H9 (cell line): ENCODE measurements around the gene CFAP61. TPM values are rescaled to one million over a fixed set of nuclear protein-coding genes. Genes with fewer than 3 reads are reported as not detected.

ENCODE experiments used
- DNase-seq: peaks from one replicate; pipeline ENCODE4 v3.0.0-alpha.2; 2017
- H2AFZ ChIP-seq: one replicate; pipeline ENCODE4 v1.6.1; 2013; ENCODE audit warnings: mild to moderate bottlenecking, low read length, control low read depth, moderate library complexity
- H2AK5ac ChIP-seq: 2 replicates; pipeline ENCODE4 v1.6.1; 2013; ENCODE audit warnings: low read length, control low read depth, mixed read lengths; ENCODE audit not compliant: insufficient read length
- H2BK120ac ChIP-seq: one replicate; pipeline ENCODE4 v1.6.1; 2013; ENCODE audit warnings: low read depth, mild to moderate bottlenecking, low read length, control low read depth, inconsistent platforms; ENCODE audit not compliant: poor library complexity, severe bottlenecking
- H2BK12ac ChIP-seq: 2 replicates; pipeline ENCODE4 v1.6.1; 2013; ENCODE audit warnings: low read length, control low read depth, mixed read lengths, low read depth; ENCODE audit not compliant: insufficient read length
- H2BK15ac ChIP-seq: 2 replicates; pipeline ENCODE4 v1.6.1; 2013; ENCODE audit warnings: low read depth, low read length, control low read depth
- H2BK20ac ChIP-seq: one replicate; pipeline ENCODE4 v1.6.1; 2013; ENCODE audit warnings: low read depth, mild to moderate bottlenecking, low read length, control low read depth, inconsistent platforms; ENCODE audit not compliant: poor library complexity, severe bottlenecking
- H2BK5ac ChIP-seq: 2 replicates; pipeline ENCODE4 v1.6.1; 2013; ENCODE audit warnings: low read length, control low read depth, mixed read lengths; ENCODE audit not compliant: insufficient read length
- H3K14ac ChIP-seq: 2 replicates; pipeline ENCODE4 v1.6.1; 2013; ENCODE audit warnings: low read length, control low read depth; ENCODE audit not compliant: insufficient read depth
- H3K18ac ChIP-seq: 2 replicates; pipeline ENCODE4 v1.6.1; 2013; ENCODE audit warnings: low read depth, mild to moderate bottlenecking, mixed read lengths, low read length, control low read depth; ENCODE audit not compliant: insufficient read length
- H3K23ac ChIP-seq: 2 replicates; pipeline ENCODE4 v1.6.1; 2013; ENCODE audit warnings: low read length, control low read depth, mixed read lengths, low read depth; ENCODE audit not compliant: insufficient read length
- H3K23me2 ChIP-seq: 2 replicates; pipeline ENCODE4 v1.6.1; 2013; ENCODE audit warnings: low read depth, mild to moderate bottlenecking, mixed read lengths, low read length, control low read depth; ENCODE audit not compliant: insufficient read length, poor library complexity, severe bottlenecking
- H3K27ac ChIP-seq: 2 replicates; pipeline ENCODE4 v1.5.1; 2013; ENCODE audit warnings: low read length, control low read depth, mixed read lengths, low read depth; ENCODE audit not compliant: insufficient read length
- H3K27me3 ChIP-seq: 2 replicates; pipeline ENCODE4 v1.6.1; 2013; ENCODE audit warnings: low read length, control low read depth, inconsistent platforms; ENCODE audit not compliant: insufficient read depth
- H3K4ac ChIP-seq: 2 replicates; pipeline ENCODE4 v1.6.1; 2013; ENCODE audit warnings: low read depth, mild to moderate bottlenecking, control low read depth, inconsistent platforms, low read length, moderate library complexity
- H3K4me1 ChIP-seq: 2 replicates; pipeline ENCODE4 v1.6.1; 2013; ENCODE audit warnings: low read length, control low read depth, inconsistent platforms; ENCODE audit not compliant: insufficient read depth
- H3K4me2 ChIP-seq: 2 replicates; pipeline ENCODE4 v1.6.1; 2013; ENCODE audit warnings: low read length, control low read depth, mixed read lengths; ENCODE audit not compliant: insufficient read length, insufficient read depth
- H3K56ac ChIP-seq: 2 replicates; pipeline ENCODE4 v1.6.1; 2013; ENCODE audit warnings: low read depth, mild to moderate bottlenecking, mixed read lengths, low read length, control low read depth; ENCODE audit not compliant: insufficient read length
- H3K79me1 ChIP-seq: 2 replicates; pipeline ENCODE4 v1.6.1; 2013; ENCODE audit warnings: low read depth, mild to moderate bottlenecking, moderate library complexity, low read length, control low read depth, inconsistent platforms; ENCODE audit not compliant: insufficient read depth, poor library complexity, severe bottlenecking
- H3K79me2 ChIP-seq: 2 replicates; pipeline ENCODE4 v1.6.1; 2013; ENCODE audit warnings: low read length, control low read depth, inconsistent platforms; ENCODE audit not compliant: insufficient read depth
- H3K9ac ChIP-seq: 2 replicates; pipeline ENCODE4 v1.6.1; 2013; ENCODE audit warnings: low read length, control low read depth, mixed read lengths; ENCODE audit not compliant: insufficient read length; ENCODE audit errors: extremely low read depth
- H3K9me3 ChIP-seq: one replicate; pipeline ENCODE4 v1.6.1; 2013; ENCODE audit warnings: low read depth, low read length, inconsistent platforms; ENCODE audit not compliant: control insufficient read depth
- H3T11ph ChIP-seq: one replicate; pipeline ENCODE4 v1.6.1; 2013; ENCODE audit warnings: mild to moderate bottlenecking, low read length, control low read depth, inconsistent platforms
- H4K20me1 ChIP-seq: one replicate; pipeline ENCODE4 v1.6.1; 2013; ENCODE audit not compliant: control insufficient read depth, insufficient read length, insufficient read depth
- H4K5ac ChIP-seq: 2 replicates; pipeline ENCODE4 v1.6.1; 2013; ENCODE audit warnings: low read depth, mild to moderate bottlenecking, mixed read lengths, low read length, control low read depth; ENCODE audit not compliant: insufficient read length
- H4K8ac ChIP-seq: replicated peaks from 2 replicates; pipeline ENCODE4 v1.6.1; 2013; ENCODE audit warnings: low read length, control low read depth, mixed read lengths, low read depth; ENCODE audit not compliant: insufficient read length
- H4K91ac ChIP-seq: 2 replicates; pipeline ENCODE4 v1.6.1; 2013; ENCODE audit warnings: low read depth, mild to moderate bottlenecking, moderate library complexity, mixed read lengths, low read length, control low read depth; ENCODE audit not compliant: insufficient read length
- H3K27ac Mint-ChIP-seq, 3 experiments: 2 replicates in 2 of 3; 3 replicates in 1 of 3; pipeline ENCODE4 v1.8.0; 2020 to 2021; ENCODE audit warnings: mixed read lengths in 3 of 3, mild to moderate bottlenecking in 1 of 3, moderate library complexity in 1 of 3
- H3K27me3 Mint-ChIP-seq: 2 replicates; pipeline ENCODE4 v1.8.0; 2021; ENCODE audit warnings: low read depth, mild to moderate bottlenecking, moderate library complexity, mixed read lengths
- H3K36me3 Mint-ChIP-seq, 3 experiments: 2 replicates in 2 of 3; 3 replicates in 1 of 3; pipeline ENCODE4 v1.8.0; 2020 to 2021; ENCODE audit warnings: low read depth in 3 of 3, mixed read lengths in 3 of 3; ENCODE audit not compliant: insufficient read depth in 1 of 3
- H3K4me1 Mint-ChIP-seq, 2 experiments: 2 replicates each; pipeline ENCODE4 v1.8.0; 2020; ENCODE audit warnings: mixed read lengths in 2 of 2
- H3K4me3 Mint-ChIP-seq, 2 experiments: 2 replicates in 1 of 2; 3 replicates in 1 of 2; pipeline ENCODE4 v1.8.0; 2020 to 2021; ENCODE audit warnings: mild to moderate bottlenecking in 2 of 2, mixed read lengths in 2 of 2, moderate library complexity in 1 of 2
- H3K9me3 Mint-ChIP-seq, 2 experiments: 2 replicates in 1 of 2; 3 replicates in 1 of 2; pipeline ENCODE4 v1.8.0; 2020; ENCODE audit warnings: mild to moderate bottlenecking in 2 of 2, mixed read lengths in 2 of 2, moderate library complexity in 1 of 2
- CTCF ChIP-seq: fragments of 200-600 bp; sonication (generic); conservative IDR thresholded peaks from 3 replicates; pipeline ENCODE4 v1.8.0; 2021; ENCODE audit warnings: antibody characterized with exemption, mild to moderate bottlenecking
- WGBS: extraction: QIAGEN DNeasy Blood & Tissue Kit; methylation state at CpG from one replicate; pipeline ENCODE4 v1.1.7; 2013; ENCODE audit warnings: missing lambda C conversion rate, low lambda C conversion rate, mixed read lengths; ENCODE audit not compliant: insufficient read length; ENCODE audit errors: extremely low coverage; 5-methylcytosine and 5-hydroxymethylcytosine counted together
- total RNA-seq: library from RNA; stranded (reverse); gene quantifications from 2 replicates; pipeline ENCODE4 v1.2.1, GENCODE V29; 2021

The CFAP61 gene
- total RNA-seq, 1 experiment from 2014 or later: 0.44 TPM

- H2AFZ ChIP-seq: no peak overlapping the region
- H3K4me2 ChIP-seq: no peak overlapping the region
- H2AK5ac ChIP-seq: no peak overlapping the region
- no peaks in the 10 kb centered on the region for H3K79me1 ChIP-seq
- no peak overlapping the region for H2BK20ac ChIP-seq
- H2BK15ac ChIP-seq: no peak overlapping the region
- no peak overlapping the region for H3K23ac ChIP-seq
- no peaks in the 10 kb centered on the region for H3K23me2 ChIP-seq
- H3K4ac ChIP-seq: no peak overlapping the region
- no peak overlapping the region for H3K4me3 Mint-ChIP-seq
- peaks cover 0 to 5% of the 10 kb centered on the region in 2 experiments; a peak in 1 of 5 replicates for H3K9me3 Mint-ChIP-seq
- H2BK12ac ChIP-seq: no peak overlapping the region
- no peak overlapping the region for H3K56ac ChIP-seq
- no peak overlapping the region for H4K5ac ChIP-seq
- H4K8ac ChIP-seq: no peak overlapping the region
- no peaks in the 10 kb centered on the region for H3K27me3 ChIP-seq
- no peak overlapping the region for H2BK5ac ChIP-seq
- no peak overlapping the region for H3K9ac ChIP-seq
- H3K4me1 Mint-ChIP-seq: no peaks in the 10 kb centered on the region
- no peak overlapping the region for H3K14ac ChIP-seq
- WGBS: no CpG with 5 or more reads among the region's 2 CpGs
- no peak overlapping the region for H3K18ac ChIP-seq
- DNase-seq: no peak
- H3K9me3 ChIP-seq: no peaks in the 10 kb centered on the region
- no peak overlapping the region for H4K91ac ChIP-seq
- no peaks in the 10 kb centered on the region for H3K36me3 Mint-ChIP-seq
- H3K27ac Mint-ChIP-seq: peak overlapping the region in 1 of 3 experiments; percentile 52; a peak in 1 of 7 replicates
- H4K20me1 ChIP-seq: no peaks in the 10 kb centered on the region
- no peak overlapping the region for H3T11ph ChIP-seq
- H2BK120ac ChIP-seq: no peak overlapping the region
- peaks cover 5% of the 10 kb centered on the region for H3K27me3 Mint-ChIP-seq
- H3K27ac ChIP-seq: no peak overlapping the region
- no peaks in the 10 kb centered on the region for H3K79me2 ChIP-seq
- H3K4me1 ChIP-seq: no peaks in the 10 kb centered on the region; the same call in 1 of the 2 replicates
- no peak for TF ChIP-seq CTCF
Measured at GRCh38 chr20:20160520-20160919, 108.2 kb downstream of the CFAP61 start.
